Measurements from ENCODE around the gene CNEP1R1.

GRCh38 chr16:50059669-50060068 lies 34.6 kb downstream of the CNEP1R1 start:
- TF ChIP-seq EZH2 (IDR thresholded peaks at IDR 0.05; ENCODE audit: borderline replicate concordance, control insufficient read depth, low read depth, low read length) (no peak), POLR2A (IDR thresholded peaks at IDR 0.05; ENCODE audit: low read depth, low read length) (no peak), RB1 (IDR thresholded peaks at IDR 0.05; ENCODE audit: borderline replicate concordance) (no peak), ZNF24 (IDR thresholded peaks at IDR 0.05) (no peak), CTCF (IDR thresholded peaks at IDR 0.05 in 2 of 3, conservative IDR thresholded peaks at IDR 0.05 in 1 of 3; ENCODE audit: control insufficient read depth in 2 of 3, extremely low read depth in 1 of 3, insufficient read depth in 1 of 3, low read depth in 3 of 3, low read length in 3 of 3) (no peak), RAD21 (IDR thresholded peaks at IDR 0.05; ENCODE audit: insufficient read depth, low read depth, low read length) (no peak), REST (IDR thresholded peaks at IDR 0.05; ENCODE audit: low read depth, low read length) (no peak), POLR2AphosphoS5 (IDR thresholded peaks at IDR 0.05; ENCODE audit: low read length) (no peak), SIN3A (IDR thresholded peaks at IDR 0.05; ENCODE audit: low read depth, low read length) (no peak), MXI1 (IDR thresholded peaks at IDR 0.05; ENCODE audit: low read depth, low read length) (no peak), ELK1 (IDR thresholded peaks at IDR 0.05; ENCODE audit: low read depth, low read length) (no peak)
